ENCODE results near the gene THBS2.
A peak's percentile ranks its signal among the peaks of the same experiment; 100 is the strongest.
"Not testable (repeated sequence)": the region's sequence is repeated elsewhere in the genome, so short reads cannot be mapped to it uniquely, and the experiment has no call there.

Gene THBS2

DNA sequence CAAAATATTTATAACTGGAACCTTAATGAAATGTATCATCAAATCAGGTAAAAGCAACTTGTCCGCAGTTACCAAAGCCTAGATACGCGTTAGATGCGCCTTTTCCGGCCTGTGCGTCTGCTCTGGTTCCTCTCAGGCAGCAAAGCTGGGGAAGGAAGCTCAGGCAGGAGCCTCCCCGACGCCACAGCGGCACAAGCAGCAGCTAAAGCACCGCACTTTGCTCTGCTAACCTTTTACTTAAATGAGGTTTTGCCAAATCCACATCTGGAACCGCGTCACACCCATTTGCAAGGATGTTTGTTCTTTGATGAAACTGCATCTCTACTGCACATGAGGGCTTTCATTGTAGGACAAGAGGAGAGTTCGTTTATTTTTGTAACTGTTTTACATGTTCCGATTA, 36.8 kb downstream of the THBS2 start:
- DNase-seq (ENCODE audit: low spot score) = no peak
- TF ChIP-seq, protein P1, sequence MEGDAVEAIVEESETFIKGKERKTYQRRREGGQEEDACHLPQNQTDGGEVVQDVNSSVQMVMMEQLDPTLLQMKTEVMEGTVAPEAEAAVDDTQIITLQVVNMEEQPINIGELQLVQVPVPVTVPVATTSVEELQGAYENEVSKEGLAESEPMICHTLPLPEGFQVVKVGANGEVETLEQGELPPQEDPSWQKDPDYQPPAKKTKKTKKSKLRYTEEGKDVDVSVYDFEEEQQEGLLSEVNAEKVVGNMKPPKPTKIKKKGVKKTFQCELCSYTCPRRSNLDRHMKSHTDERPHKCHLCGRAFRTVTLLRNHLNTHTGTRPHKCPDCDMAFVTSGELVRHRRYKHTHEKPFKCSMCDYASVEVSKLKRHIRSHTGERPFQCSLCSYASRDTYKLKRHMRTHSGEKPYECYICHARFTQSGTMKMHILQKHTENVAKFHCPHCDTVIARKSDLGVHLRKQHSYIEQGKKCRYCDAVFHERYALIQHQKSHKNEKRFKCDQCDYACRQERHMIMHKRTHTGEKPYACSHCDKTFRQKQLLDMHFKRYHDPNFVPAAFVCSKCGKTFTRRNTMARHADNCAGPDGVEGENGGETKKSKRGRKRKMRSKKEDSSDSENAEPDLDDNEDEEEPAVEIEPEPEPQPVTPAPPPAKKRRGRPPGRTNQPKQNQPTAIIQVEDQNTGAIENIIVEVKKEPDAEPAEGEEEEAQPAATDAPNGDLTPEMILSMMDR (IDR thresholded peaks at IDR 0.05; ENCODE audit: extremely low read depth, insufficient read depth, missing control alignments) = no peak
- in situ Hi-C loops (cut with MboI; ENCODE audit: low pct_unique_long_range_greater_than_20kb, low sequenced_read_pairs, unreplicated experiment) = no loop called here

- in situ Hi-C loops (cut with MboI; ENCODE audit: low pct_unique_long_range_greater_than_20kb, low sequenced_read_pairs, unreplicated experiment) = no loop called here
- DNase-seq (ENCODE audit: low spot score) = no peak
- TF ChIP-seq, protein P1 (IDR thresholded peaks at IDR 0.05; ENCODE audit: extremely low read depth, insufficient read depth, missing control alignments) = no peak
Measured at GRCh38 chr6:169215201-169215681, 38.4 kb downstream of the THBS2 start.

- in situ Hi-C loops (cut with MboI; ENCODE audit: low pct_unique_long_range_greater_than_20kb, low sequenced_read_pairs, unreplicated experiment); DNase-seq (ENCODE audit: low spot score): not testable (repeated sequence)
Measured at GRCh38 chr6:169214789-169215188, 38.9 kb downstream of the THBS2 start.

DNA sequence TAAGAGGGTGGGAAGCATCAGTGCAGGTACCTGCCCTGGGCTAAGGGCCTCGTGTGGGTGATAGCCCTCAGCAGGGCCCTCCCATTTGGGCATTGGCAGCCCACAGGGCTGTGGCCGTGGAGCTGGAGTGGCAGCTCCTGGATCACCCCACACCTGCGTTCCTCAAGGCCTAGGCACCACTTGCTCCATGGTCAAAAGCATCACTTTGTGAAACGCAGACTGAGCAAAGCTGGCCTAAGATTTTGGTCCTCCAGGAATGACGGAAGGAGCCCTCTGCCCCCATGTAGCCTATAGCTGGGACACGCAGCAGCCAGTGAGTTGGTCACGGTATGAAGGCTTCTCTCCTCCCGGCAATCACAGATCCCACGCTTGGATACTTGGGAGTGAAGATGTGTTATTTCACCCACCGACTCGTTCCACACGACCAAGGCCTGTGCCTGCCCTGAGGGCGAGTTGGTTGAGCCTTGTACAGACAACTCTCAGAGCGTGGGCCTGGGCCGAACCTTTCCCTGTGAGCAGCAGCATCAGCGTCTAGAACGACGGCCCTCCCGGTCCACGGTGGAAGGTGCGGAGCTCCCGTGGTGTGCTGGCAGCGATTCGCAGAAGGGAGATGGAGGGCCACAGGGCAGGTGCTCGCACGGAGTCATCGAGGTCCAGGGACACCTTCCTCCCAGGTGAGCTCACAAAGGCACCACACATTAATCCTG, 39.7 kb downstream of the THBS2 start:
- in situ Hi-C loops (cut with MboI; ENCODE audit: low pct_unique_long_range_greater_than_20kb, low sequenced_read_pairs, unreplicated experiment) = no loop called here
- no peak for DNase-seq (ENCODE audit: low spot score)
- TF ChIP-seq, protein P1 (IDR thresholded peaks at IDR 0.05; ENCODE audit: extremely low read depth, insufficient read depth, missing control alignments) = no peak

- peak; percentile 68 for DNase-seq (ENCODE audit: low spot score)
- in situ Hi-C loops (cut with MboI; ENCODE audit: low pct_unique_long_range_greater_than_20kb, low sequenced_read_pairs, unreplicated experiment) = no loop called here
- TF ChIP-seq, protein P1 (IDR thresholded peaks at IDR 0.05; ENCODE audit: extremely low read depth, insufficient read depth, missing control alignments) = peak; percentile 14
Measured at GRCh38 chr6:169212897-169213813, 40.5 kb downstream of the THBS2 start.

DNA sequence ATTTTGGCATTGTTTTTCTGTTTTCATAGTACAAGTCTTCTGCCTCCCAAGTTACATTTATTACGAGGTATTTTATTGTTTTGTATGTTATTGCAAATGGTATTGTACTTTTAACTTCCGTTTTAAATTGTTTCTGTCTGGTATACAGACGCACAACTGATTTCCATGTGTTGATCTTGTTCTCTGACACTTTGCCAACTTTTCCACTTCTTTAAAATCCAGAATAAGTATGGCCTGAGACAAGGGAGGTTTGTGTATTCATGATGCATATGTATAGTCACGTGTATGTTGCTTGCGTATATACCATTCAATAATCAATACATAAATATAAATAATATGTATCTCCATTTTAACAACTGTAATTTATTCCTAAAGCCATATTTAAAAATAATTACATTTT, 41.2 kb downstream of the THBS2 start:
- DNase-seq (ENCODE audit: low spot score) = no peak
- TF ChIP-seq, protein P1 (IDR thresholded peaks at IDR 0.05; ENCODE audit: extremely low read depth, insufficient read depth, missing control alignments) = no peak
- in situ Hi-C loops (cut with MboI; ENCODE audit: low pct_unique_long_range_greater_than_20kb, low sequenced_read_pairs, unreplicated experiment) = no loop called here

DNA sequence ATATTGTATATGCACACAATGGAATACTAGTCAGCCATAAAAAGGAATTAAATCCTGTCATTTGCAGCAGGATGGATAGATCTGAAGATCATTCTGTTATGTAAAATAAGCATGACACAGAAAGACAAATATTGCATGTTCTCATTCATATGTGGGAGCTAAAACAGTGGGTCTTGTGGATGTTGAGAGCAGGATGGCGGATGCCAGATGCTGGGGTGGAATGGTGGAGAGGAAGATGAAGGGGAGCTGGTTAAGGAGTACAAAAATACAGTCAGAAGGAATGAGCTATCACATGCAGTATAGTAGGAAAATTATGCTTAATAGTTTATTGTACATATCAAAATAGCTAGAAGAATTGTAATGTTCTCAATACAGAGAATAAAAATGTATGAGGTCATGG, 41.8 kb downstream of the THBS2 start:
- DNase-seq (ENCODE audit: low spot score) = no peak
- in situ Hi-C loops (cut with MboI; ENCODE audit: low pct_unique_long_range_greater_than_20kb, low sequenced_read_pairs, unreplicated experiment) = no loop called here
- TF ChIP-seq, protein P1 (IDR thresholded peaks at IDR 0.05; ENCODE audit: extremely low read depth, insufficient read depth, missing control alignments) = no peak
